GM12878 (cell line): ENCODE data around the gene TMEM231.

Experiments used
- BACH1 ChIP-seq: fragments of 450-650 bp; IDR thresholded peaks from 2 replicates; pipeline ENCODE4 v1.6.1; 2017; ENCODE audit warnings: mild to moderate bottlenecking, borderline replicate concordance
- FOS ChIP-seq: IDR thresholded peaks from 3 replicates; pipeline ENCODE4 v1.6.1; 2011; ENCODE audit warnings: borderline replicate concordance; ENCODE audit not compliant: insufficient read length; ENCODE audit errors: extremely low read depth
- MLLT1 ChIP-seq: fragments of 450-650 bp; IDR thresholded peaks from 2 replicates; pipeline ENCODE4 v1.6.1; 2016; ENCODE audit warnings: mild to moderate bottlenecking
- RFX5 ChIP-seq: IDR thresholded peaks from 2 replicates; pipeline ENCODE4 v1.6.1; 2011; ENCODE audit warnings: low read depth, low read length, improper control_type of control experiment
- SMC3 ChIP-seq: IDR thresholded peaks from 2 replicates; pipeline ENCODE4 v1.6.1; 2011; ENCODE audit warnings: low read length, improper control_type of control experiment, borderline replicate concordance
- TAF1 ChIP-seq: IDR thresholded peaks from 2 replicates; pipeline ENCODE4 v1.6.1; 2011; ENCODE audit warnings: mild to moderate bottlenecking, low read depth, low read length, borderline replicate concordance
- TF ChIP-seq, protein P1 (sequence below), 3 experiments: IDR thresholded peaks in 2 of 3; conservative IDR thresholded peaks in 1 of 3; 2 replicates each; pipeline ENCODE4 v1.5.1; 2011; ENCODE audit warnings: low read depth in 3 of 3, low read length in 3 of 3, mild to moderate bottlenecking in 3 of 3, control low read depth in 2 of 3, moderate library complexity in 2 of 3, inconsistent platforms in 1 of 3, mixed read lengths in 1 of 3; ENCODE audit not compliant: control insufficient read depth in 2 of 3, insufficient read depth in 1 of 3; ENCODE audit errors: extremely low read depth in 1 of 3
- TF ChIP-seq, protein P2 (sequence below): fragments of 450-650 bp; formaldehyde crosslinking; IDR thresholded peaks from 2 replicates; pipeline ENCODE4 v1.5.0; 2022; ENCODE audit warnings: mild to moderate bottlenecking, missing genetic modification characterization

DNA sequence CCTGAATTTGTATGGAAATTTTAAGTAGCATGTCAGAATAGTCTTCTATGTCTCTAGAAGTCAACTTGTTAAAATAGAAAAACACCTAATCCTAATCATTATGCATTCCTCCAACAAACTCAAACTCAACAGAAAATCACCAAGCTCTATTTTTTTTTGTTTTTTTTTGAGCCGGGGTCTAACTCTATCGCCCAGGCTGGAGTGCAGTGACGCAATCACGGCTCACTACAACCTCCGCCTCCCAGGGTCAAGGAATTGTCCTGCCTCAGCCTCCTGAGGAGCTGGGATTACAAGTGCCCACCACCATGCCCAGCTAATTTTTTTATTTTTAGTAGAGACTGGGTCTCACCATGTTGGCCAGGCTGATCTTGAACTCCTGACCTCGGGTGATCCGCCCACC is 9.8 kb downstream of the TMEM231 start:
- TF ChIP-seq, protein P1, sequence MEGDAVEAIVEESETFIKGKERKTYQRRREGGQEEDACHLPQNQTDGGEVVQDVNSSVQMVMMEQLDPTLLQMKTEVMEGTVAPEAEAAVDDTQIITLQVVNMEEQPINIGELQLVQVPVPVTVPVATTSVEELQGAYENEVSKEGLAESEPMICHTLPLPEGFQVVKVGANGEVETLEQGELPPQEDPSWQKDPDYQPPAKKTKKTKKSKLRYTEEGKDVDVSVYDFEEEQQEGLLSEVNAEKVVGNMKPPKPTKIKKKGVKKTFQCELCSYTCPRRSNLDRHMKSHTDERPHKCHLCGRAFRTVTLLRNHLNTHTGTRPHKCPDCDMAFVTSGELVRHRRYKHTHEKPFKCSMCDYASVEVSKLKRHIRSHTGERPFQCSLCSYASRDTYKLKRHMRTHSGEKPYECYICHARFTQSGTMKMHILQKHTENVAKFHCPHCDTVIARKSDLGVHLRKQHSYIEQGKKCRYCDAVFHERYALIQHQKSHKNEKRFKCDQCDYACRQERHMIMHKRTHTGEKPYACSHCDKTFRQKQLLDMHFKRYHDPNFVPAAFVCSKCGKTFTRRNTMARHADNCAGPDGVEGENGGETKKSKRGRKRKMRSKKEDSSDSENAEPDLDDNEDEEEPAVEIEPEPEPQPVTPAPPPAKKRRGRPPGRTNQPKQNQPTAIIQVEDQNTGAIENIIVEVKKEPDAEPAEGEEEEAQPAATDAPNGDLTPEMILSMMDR (IDR thresholded peaks at IDR 0.05 in 2 of 3, conservative IDR thresholded peaks at IDR 0.05 in 1 of 3; ENCODE audit: control insufficient read depth in 2 of 3, extremely low read depth in 1 of 3, insufficient read depth in 1 of 3, low read depth in 3 of 3, low read length in 3 of 3) = no peak
- TF ChIP-seq MLLT1 (no peak), FOS (no peak), RFX5 (no peak), SMC3 (no peak), TAF1 (no peak), BACH1 (no peak)
- TF ChIP-seq, protein P2, sequence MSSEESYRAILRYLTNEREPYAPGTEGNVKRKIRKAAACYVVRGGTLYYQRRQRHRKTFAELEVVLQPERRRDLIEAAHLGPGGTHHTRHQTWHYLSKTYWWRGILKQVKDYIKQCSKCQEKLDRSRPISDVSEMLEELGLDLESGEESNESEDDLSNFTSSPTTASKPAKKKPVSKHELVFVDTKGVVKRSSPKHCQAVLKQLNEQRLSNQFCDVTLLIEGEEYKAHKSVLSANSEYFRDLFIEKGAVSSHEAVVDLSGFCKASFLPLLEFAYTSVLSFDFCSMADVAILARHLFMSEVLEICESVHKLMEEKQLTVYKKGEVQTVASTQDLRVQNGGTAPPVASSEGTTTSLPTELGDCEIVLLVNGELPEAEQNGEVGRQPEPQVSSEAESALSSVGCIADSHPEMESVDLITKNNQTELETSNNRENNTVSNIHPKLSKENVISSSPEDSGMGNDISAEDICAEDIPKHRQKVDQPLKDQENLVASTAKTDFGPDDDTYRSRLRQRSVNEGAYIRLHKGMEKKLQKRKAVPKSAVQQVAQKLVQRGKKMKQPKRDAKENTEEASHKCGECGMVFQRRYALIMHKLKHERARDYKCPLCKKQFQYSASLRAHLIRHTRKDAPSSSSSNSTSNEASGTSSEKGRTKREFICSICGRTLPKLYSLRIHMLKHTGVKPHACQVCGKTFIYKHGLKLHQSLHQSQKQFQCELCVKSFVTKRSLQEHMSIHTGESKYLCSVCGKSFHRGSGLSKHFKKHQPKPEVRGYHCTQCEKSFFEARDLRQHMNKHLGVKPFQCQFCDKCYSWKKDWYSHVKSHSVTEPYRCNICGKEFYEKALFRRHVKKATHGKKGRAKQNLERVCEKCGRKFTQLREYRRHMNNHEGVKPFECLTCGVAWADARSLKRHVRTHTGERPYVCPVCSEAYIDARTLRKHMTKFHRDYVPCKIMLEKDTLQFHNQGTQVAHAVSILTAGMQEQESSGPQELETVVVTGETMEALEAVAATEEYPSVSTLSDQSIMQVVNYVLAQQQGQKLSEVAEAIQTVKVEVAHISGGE = no peak
